ENCODE measurements around the gene SYPL1.

DNA sequence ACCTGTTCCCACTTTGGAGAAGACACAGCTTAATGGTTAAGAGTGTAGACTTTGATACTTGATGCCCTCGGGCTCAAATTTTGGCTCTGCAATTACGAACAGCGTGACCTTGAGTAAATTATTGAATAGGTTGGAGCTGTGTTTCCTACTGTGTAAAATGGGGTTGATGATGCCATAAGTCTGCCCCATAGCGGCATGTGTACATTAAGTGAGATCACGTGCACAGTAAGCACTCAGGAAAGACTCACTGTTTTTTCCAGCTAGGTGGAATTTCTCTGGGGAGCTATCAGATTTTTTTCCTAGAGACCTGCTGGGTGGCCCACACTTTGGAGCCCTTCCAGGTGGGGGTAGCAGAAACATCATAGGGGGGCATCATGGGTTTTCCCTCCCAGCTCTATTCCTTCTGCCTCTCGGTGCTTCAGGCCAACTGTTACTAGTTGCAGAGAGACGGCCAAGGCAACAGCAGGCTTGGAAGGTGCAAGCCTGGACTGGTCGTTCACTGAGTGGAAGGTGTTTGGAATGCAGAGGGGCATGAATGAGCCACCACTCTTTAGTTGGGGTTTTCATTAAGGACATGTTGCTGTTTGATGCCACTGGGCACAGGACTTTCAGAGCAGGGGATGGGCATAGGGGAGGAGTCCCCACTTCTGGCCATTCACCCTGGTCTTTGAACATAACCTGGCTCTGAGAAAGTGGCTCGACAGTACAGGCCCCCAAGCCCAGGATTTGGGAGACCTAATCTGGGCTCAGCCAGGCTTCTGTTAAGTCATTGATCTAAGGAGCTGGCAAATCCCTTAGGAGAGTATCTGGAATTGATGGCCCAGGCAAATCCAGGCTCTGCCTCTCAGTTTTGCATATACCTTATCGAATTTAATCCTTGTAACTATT is 64.0 kb downstream of the SYPL1 start:
- no peak for TF ChIP-seq TAF1 (IDR thresholded peaks at IDR 0.05; ENCODE audit: borderline replicate concordance, insufficient read depth, low read length)
- TF ChIP-seq SIN3A (IDR thresholded peaks at IDR 0.05; ENCODE audit: borderline replicate concordance, insufficient read depth, low read length), result no peak
- no peak for TF ChIP-seq POLR2AphosphoS5 (IDR thresholded peaks at IDR 0.05; ENCODE audit: low read depth, low read length)
- no peak for TF ChIP-seq REST (IDR thresholded peaks at IDR 0.05; ENCODE audit: insufficient read depth in 1 of 2, low read depth in 2 of 2, low read length in 2 of 2)
- no peak for TF ChIP-seq FOXP2 (optimal IDR thresholded peaks at IDR 0.05; ENCODE audit: borderline replicate concordance, extremely low read depth, extremely low read length, insufficient read depth)

Data from PFSK-1 (cell line).